A549 (cell line): ENCODE data around the gene TOP3B.

Experiments
- CHD2 ChIP-seq: fragments of 150-350 bp; IDR thresholded peaks from 2 replicates; pipeline ENCODE4 v1.6.1; 2014; ENCODE audit warnings: low read length; ENCODE audit not compliant: partially characterized antibody
- HEYL ChIP-seq: fragments of 250-450 bp; sonication (Bioruptor Pico); IDR thresholded peaks from 2 replicates; pipeline ENCODE4 v1.8.0; 2021; ENCODE audit warnings: mild to moderate bottlenecking, moderate library complexity
- JUNB ChIP-seq: fragments of >200 bp; sonication (Bioruptor Twin); formaldehyde crosslinking; IDR thresholded peaks from 2 replicates; pipeline ENCODE4 v1.6.1; 2016
- POLR2A ChIP-seq: IDR thresholded peaks from 2 replicates; pipeline ENCODE4 v1.6.1; 2012; ENCODE audit warnings: mild to moderate bottlenecking, low read length
- POLR2AphosphoS2 ChIP-seq: conservative IDR thresholded peaks from 2 replicates; pipeline ENCODE4 v1.6.1; 2012; ENCODE audit warnings: low read length, improper control_type of control experiment, inconsistent platforms
- TF ChIP-seq, protein P1 (sequence below): fragments of >200 bp; sonication (Bioruptor Twin); formaldehyde crosslinking; IDR thresholded peaks from 3 replicates; pipeline ENCODE4 v1.6.1; 2016
- TF ChIP-seq, protein P2 (sequence below): fragments of 200-600 bp; sonication (generic); IDR thresholded peaks from 2 replicates; pipeline ENCODE4 v1.6.1; 2016; ENCODE audit warnings: antibody characterized with exemption, mild to moderate bottlenecking, moderate library complexity
- TF ChIP-seq, protein P3 (sequence below): fragments of >200 bp; sonication (Bioruptor Twin); formaldehyde crosslinking; IDR thresholded peaks from 3 replicates; pipeline ENCODE4 v1.5.1; 2016

DNA sequence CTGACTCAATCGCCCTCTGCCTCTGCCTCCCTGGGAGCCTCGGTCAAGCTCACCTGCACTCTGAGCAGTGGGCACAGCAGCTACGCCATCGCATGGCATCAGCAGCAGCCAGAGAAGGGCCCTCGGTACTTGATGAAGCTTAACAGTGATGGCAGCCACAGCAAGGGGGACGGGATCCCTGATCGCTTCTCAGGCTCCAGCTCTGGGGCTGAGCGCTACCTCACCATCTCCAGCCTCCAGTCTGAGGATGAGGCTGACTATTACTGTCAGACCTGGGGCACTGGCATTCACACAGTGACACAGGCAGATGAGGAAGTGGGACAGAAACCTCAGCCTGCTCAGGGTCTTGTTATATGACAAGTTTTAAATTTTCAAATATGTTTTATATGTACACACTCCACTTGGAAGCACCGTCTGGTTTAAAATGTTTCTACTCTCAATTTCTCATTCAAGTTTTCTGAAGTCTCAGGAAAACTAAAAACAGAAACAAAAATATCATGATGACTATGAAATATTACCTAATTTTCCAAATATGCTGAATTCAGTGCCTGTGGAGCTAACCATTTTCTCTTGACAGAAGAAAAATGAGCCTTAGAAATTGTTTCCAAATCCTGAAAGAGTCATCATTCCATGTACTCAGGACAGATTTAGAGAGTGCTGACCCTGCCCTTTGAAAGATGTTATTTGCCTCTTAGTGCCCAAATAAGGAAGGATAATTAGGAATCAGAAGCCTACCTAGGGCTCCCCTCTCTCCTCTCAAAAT, 48.8 kb upstream of the TOP3B start:
- TF ChIP-seq, protein P1, sequence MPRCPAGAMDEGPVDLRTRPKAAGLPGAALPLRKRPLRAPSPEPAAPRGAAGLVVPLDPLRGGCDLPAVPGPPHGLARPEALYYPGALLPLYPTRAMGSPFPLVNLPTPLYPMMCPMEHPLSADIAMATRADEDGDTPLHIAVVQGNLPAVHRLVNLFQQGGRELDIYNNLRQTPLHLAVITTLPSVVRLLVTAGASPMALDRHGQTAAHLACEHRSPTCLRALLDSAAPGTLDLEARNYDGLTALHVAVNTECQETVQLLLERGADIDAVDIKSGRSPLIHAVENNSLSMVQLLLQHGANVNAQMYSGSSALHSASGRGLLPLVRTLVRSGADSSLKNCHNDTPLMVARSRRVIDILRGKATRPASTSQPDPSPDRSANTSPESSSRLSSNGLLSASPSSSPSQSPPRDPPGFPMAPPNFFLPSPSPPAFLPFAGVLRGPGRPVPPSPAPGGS = no peak
- TF ChIP-seq JUNB (no peak), POLR2AphosphoS2 (no peak), HEYL (no peak), CHD2 (no peak), POLR2A (no peak)
- TF ChIP-seq, protein P2, sequence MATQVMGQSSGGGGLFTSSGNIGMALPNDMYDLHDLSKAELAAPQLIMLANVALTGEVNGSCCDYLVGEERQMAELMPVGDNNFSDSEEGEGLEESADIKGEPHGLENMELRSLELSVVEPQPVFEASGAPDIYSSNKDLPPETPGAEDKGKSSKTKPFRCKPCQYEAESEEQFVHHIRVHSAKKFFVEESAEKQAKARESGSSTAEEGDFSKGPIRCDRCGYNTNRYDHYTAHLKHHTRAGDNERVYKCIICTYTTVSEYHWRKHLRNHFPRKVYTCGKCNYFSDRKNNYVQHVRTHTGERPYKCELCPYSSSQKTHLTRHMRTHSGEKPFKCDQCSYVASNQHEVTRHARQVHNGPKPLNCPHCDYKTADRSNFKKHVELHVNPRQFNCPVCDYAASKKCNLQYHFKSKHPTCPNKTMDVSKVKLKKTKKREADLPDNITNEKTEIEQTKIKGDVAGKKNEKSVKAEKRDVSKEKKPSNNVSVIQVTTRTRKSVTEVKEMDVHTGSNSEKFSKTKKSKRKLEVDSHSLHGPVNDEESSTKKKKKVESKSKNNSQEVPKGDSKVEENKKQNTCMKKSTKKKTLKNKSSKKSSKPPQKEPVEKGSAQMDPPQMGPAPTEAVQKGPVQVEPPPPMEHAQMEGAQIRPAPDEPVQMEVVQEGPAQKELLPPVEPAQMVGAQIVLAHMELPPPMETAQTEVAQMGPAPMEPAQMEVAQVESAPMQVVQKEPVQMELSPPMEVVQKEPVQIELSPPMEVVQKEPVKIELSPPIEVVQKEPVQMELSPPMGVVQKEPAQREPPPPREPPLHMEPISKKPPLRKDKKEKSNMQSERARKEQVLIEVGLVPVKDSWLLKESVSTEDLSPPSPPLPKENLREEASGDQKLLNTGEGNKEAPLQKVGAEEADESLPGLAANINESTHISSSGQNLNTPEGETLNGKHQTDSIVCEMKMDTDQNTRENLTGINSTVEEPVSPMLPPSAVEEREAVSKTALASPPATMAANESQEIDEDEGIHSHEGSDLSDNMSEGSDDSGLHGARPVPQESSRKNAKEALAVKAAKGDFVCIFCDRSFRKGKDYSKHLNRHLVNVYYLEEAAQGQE = no peak
- TF ChIP-seq, protein P3, sequence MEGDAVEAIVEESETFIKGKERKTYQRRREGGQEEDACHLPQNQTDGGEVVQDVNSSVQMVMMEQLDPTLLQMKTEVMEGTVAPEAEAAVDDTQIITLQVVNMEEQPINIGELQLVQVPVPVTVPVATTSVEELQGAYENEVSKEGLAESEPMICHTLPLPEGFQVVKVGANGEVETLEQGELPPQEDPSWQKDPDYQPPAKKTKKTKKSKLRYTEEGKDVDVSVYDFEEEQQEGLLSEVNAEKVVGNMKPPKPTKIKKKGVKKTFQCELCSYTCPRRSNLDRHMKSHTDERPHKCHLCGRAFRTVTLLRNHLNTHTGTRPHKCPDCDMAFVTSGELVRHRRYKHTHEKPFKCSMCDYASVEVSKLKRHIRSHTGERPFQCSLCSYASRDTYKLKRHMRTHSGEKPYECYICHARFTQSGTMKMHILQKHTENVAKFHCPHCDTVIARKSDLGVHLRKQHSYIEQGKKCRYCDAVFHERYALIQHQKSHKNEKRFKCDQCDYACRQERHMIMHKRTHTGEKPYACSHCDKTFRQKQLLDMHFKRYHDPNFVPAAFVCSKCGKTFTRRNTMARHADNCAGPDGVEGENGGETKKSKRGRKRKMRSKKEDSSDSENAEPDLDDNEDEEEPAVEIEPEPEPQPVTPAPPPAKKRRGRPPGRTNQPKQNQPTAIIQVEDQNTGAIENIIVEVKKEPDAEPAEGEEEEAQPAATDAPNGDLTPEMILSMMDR = no peak
